ENCODE measurements around the gene SIGLEC1.

Gene SIGLEC1

DNA sequence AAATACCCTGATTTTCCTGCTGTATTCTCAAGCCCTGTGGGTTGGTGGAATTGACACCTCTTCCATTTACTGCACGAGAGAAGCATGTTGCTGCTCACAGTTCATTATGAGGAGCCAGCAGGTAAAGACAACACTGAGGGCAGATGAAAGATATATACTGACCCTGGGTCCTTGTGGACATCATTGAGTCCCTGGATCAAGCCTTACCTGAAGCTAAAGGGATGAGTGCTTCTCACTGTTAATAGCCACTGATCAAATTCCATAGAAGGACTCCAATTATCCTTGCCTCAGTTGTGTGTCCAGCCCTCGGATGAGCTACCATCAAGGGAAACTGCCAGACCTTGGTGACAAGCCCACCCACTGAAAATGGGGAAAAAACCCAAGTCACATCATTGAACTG, 7.7 kb upstream of the SIGLEC1 start:
- H3K27me3 ChIP-seq (ENCODE audit: insufficient read depth, low read length, poor library complexity, severe bottlenecking), result no peaks in the 10 kb centered on the region
- no peaks in the 10 kb centered on the region for H3K36me3 ChIP-seq (ENCODE audit: insufficient read depth, low read length)
- no peak for TF ChIP-seq CTCF (conservative IDR thresholded peaks at IDR 0.05; ENCODE audit: low read length)
- TF ChIP-seq EZH2phosphoT487 (IDR thresholded peaks at IDR 0.05; ENCODE audit: borderline replicate concordance), result no peak
- no peak overlapping the region for H3K4me3 ChIP-seq (ENCODE audit: low read length, poor library complexity, severe bottlenecking)
- 0 out of 2 replicates have a peak overlapping the region, but pooled peaks have one; percentile 14 for H2AFZ ChIP-seq (ENCODE audit: low read length)
- no peak overlapping the region for H3K9ac ChIP-seq (ENCODE audit: low read depth, low read length, poor library complexity, severe bottlenecking)
- no peaks in the 10 kb centered on the region for H4K20me1 ChIP-seq (ENCODE audit: insufficient read depth, low read length, poor library complexity, severe bottlenecking)
- H3K9me2 ChIP-seq (replicated peaks; ENCODE audit: low read depth, low read length), result no peaks in the 10 kb centered on the region
- H3K9me3 ChIP-seq (ENCODE audit: insufficient read depth, low read depth, low read length), result no peaks in the 10 kb centered on the region
- no peaks in the 10 kb centered on the region for H3K79me2 ChIP-seq (ENCODE audit: insufficient read depth, low read length)
- H3F3A ChIP-seq (ENCODE audit: low read depth), result no peaks in the 10 kb centered on the region
- no peaks in the 10 kb centered on the region for H3K4me1 ChIP-seq (ENCODE audit: insufficient read depth, low read length, poor library complexity, severe bottlenecking)
- no peak overlapping the region for H3K4me2 ChIP-seq (ENCODE audit: low read depth, low read length, poor library complexity, severe bottlenecking)

DNA sequence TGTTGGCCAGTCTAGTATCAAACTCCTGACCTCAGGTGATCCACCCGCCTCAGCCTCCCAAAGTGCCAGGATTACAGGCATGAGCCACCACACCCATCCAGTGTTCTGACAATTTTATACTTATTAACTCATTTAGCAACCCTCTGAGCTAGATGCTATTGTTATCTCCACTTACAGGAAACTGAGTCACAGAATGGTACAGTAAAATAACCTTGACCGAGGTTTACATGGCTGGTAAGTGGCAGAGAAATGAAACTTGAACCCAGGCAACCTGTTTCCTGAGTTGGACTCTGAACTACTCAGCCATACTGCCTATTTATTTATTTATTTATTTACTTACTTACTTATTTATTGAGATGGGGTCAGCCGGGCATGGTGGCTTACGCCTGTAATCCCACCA, 6.6 kb upstream of the SIGLEC1 start:
- H3K36me3 ChIP-seq (ENCODE audit: insufficient read depth, low read length), result no peaks in the 10 kb centered on the region
- no peak overlapping the region for H2AFZ ChIP-seq (ENCODE audit: low read length)
- H4K20me1 ChIP-seq (ENCODE audit: insufficient read depth, low read length, poor library complexity, severe bottlenecking), result no peaks in the 10 kb centered on the region
- no peaks in the 10 kb centered on the region for H3K79me2 ChIP-seq (ENCODE audit: insufficient read depth, low read length)
- no peaks in the 10 kb centered on the region for H3K4me1 ChIP-seq (ENCODE audit: insufficient read depth, low read length, poor library complexity, severe bottlenecking)
- H3F3A ChIP-seq (ENCODE audit: low read depth), result no peaks in the 10 kb centered on the region
- H3K9me3 ChIP-seq (ENCODE audit: insufficient read depth, low read depth, low read length), result no peaks in the 10 kb centered on the region
- H3K4me3 ChIP-seq (ENCODE audit: low read length, poor library complexity, severe bottlenecking), result no peak overlapping the region
- no peaks in the 10 kb centered on the region for H3K27me3 ChIP-seq (ENCODE audit: insufficient read depth, low read length, poor library complexity, severe bottlenecking)
- H3K4me2 ChIP-seq (ENCODE audit: low read depth, low read length, poor library complexity, severe bottlenecking), result no peak overlapping the region
- TF ChIP-seq EZH2phosphoT487 (IDR thresholded peaks at IDR 0.05; ENCODE audit: borderline replicate concordance) (no peak), CTCF (conservative IDR thresholded peaks at IDR 0.05; ENCODE audit: low read length) (no peak)
- H3K9ac ChIP-seq (ENCODE audit: low read depth, low read length, poor library complexity, severe bottlenecking), result no peak overlapping the region
- H3K9me2 ChIP-seq (replicated peaks; ENCODE audit: low read depth, low read length), result no peaks in the 10 kb centered on the region

DNA sequence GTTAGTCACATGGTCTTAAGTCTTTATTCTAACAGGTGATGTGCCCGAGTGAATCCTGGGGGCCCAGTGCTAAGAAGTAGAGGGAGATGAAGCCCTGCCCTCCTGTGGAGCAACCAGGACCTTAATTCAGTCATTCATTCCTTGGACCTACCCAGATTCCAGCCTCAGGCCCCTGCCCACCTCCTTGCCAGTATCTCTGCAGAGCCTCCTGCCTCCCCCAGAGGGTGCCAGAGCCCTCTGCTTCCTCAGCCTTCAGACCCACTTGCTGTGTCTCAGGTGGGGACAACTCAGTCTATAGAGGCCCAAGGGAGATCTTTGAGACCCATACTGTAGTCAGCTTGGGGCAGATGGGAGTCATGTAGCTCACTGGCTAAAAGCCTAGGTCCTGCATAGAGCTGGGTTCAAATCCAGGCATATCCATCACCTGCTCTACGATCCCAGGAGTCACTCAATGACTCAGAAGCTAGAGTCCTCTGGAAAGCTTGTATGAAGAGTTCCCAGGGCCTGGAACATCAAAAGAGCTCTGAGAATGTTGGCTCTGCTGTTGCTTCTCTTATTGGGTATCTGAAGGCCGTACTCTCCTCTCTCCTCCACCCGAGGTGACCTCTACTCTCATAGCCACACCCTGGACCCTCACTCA, 3.9 kb upstream of the SIGLEC1 start:
- H3K4me3 ChIP-seq (ENCODE audit: low read length, poor library complexity, severe bottlenecking), result no peak overlapping the region
- no peaks in the 10 kb centered on the region for H3K36me3 ChIP-seq (ENCODE audit: insufficient read depth, low read length)
- no peaks in the 10 kb centered on the region for H3K79me2 ChIP-seq (ENCODE audit: insufficient read depth, low read length)
- peak overlapping the region; percentile 16; the same call in 1 of the 2 replicates for H2AFZ ChIP-seq (ENCODE audit: low read length)
- no peaks in the 10 kb centered on the region for H3K27me3 ChIP-seq (ENCODE audit: insufficient read depth, low read length, poor library complexity, severe bottlenecking)
- no peak overlapping the region for H3K4me2 ChIP-seq (ENCODE audit: low read depth, low read length, poor library complexity, severe bottlenecking)
- no peaks in the 10 kb centered on the region for H3F3A ChIP-seq (ENCODE audit: low read depth)
- TF ChIP-seq CTCF (conservative IDR thresholded peaks at IDR 0.05; ENCODE audit: low read length), result peak; percentile 93
- no peak for TF ChIP-seq EZH2phosphoT487 (IDR thresholded peaks at IDR 0.05; ENCODE audit: borderline replicate concordance)
- no peaks in the 10 kb centered on the region for H3K9me2 ChIP-seq (replicated peaks; ENCODE audit: low read depth, low read length)
- no peak overlapping the region for H3K9ac ChIP-seq (ENCODE audit: low read depth, low read length, poor library complexity, severe bottlenecking)
- no peaks in the 10 kb centered on the region for H3K4me1 ChIP-seq (ENCODE audit: insufficient read depth, low read length, poor library complexity, severe bottlenecking)
- H4K20me1 ChIP-seq (ENCODE audit: insufficient read depth, low read length, poor library complexity, severe bottlenecking), result no peaks in the 10 kb centered on the region
- no peaks in the 10 kb centered on the region for H3K9me3 ChIP-seq (ENCODE audit: insufficient read depth, low read depth, low read length)
